ENCODE measurements around the gene KRT73.

GRCh38 chr12:52611080-52611468 lies 7.3 kb downstream of the KRT73 start:
- TF ChIP-seq CTCF (IDR thresholded peaks at IDR 0.05), result no peak
- TF ChIP-seq POLR2A (IDR thresholded peaks at IDR 0.05), result no peak
